PC-3 (cell line): ENCODE measurements around the gene CNTNAP2.

ENCODE experiments used
- EZH2phosphoT487 ChIP-seq: fragments of 300-600 bp; sonication (generic); IDR thresholded peaks from 2 replicates; pipeline ENCODE4 v1.6.1; 2018; ENCODE audit warnings: mild to moderate bottlenecking, antibody characterized with exemption, low read length, borderline replicate concordance
- TF ChIP-seq, protein P1 (sequence below): fragments of 300-600 bp; sonication (generic); conservative IDR thresholded peaks from 2 replicates; pipeline ENCODE4 v1.5.1; 2017; ENCODE audit warnings: antibody characterized with exemption, low read depth, mild to moderate bottlenecking, low read length

DNA sequence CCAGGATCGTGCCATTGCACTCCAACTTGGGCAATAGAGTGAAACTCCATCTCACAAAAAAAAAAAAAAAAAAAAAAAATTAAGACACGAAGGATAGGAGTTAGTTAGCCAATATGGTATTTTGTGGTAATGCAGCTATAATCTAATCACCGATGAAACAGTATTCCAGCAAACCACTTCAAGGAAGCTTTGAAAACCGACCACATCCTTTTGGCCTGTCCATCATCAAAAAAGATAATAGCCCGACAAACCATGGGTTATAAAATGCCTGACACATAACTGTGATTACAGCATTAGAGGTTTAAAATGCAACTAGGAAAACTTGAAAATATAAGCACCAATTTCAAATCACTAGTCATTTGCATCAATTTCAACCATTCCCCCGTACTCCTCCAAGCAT lies 1745.3 kb downstream of the CNTNAP2 start:
- TF ChIP-seq, protein P1, sequence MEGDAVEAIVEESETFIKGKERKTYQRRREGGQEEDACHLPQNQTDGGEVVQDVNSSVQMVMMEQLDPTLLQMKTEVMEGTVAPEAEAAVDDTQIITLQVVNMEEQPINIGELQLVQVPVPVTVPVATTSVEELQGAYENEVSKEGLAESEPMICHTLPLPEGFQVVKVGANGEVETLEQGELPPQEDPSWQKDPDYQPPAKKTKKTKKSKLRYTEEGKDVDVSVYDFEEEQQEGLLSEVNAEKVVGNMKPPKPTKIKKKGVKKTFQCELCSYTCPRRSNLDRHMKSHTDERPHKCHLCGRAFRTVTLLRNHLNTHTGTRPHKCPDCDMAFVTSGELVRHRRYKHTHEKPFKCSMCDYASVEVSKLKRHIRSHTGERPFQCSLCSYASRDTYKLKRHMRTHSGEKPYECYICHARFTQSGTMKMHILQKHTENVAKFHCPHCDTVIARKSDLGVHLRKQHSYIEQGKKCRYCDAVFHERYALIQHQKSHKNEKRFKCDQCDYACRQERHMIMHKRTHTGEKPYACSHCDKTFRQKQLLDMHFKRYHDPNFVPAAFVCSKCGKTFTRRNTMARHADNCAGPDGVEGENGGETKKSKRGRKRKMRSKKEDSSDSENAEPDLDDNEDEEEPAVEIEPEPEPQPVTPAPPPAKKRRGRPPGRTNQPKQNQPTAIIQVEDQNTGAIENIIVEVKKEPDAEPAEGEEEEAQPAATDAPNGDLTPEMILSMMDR = no peak
- TF ChIP-seq EZH2phosphoT487 = no peak
